Liver (tissue), 3 donors: ENCODE measurements around the gene B4GALNT2.

ENCODE experiments used
- CTCF ChIP-seq: fragments of 150-350 bp; IDR thresholded peaks from 2 replicates; pipeline ENCODE4 v1.5.1; 2017; ENCODE audit warnings: improper control_type of control experiment, low read depth, low read length; ENCODE audit not compliant: missing input control
- EGR1 ChIP-seq, 2 donors: IDR thresholded peaks; 2 replicates each; pipeline ENCODE4 v1.6.1; 2016 to 2018; ENCODE audit warnings: antibody characterized with exemption in 2 of 2, low read depth in 2 of 2
- JUND ChIP-seq, 2 donors: IDR thresholded peaks; 2 replicates each; pipeline ENCODE4 v1.6.1; 2016; ENCODE audit warnings: antibody characterized with exemption in 2 of 2
- MAX ChIP-seq: IDR thresholded peaks from 2 replicates; pipeline ENCODE4 v1.6.1; 2016; ENCODE audit warnings: antibody characterized with exemption
- REST ChIP-seq: IDR thresholded peaks from 2 replicates; pipeline ENCODE4 v1.6.1; 2016; ENCODE audit warnings: antibody characterized with exemption, mild to moderate bottlenecking
- RXRA ChIP-seq, 2 donors: IDR thresholded peaks; 2 replicates each; pipeline ENCODE4 v1.6.1; 2017 to 2018; ENCODE audit warnings: antibody characterized with exemption in 2 of 2, mild to moderate bottlenecking in 1 of 2
- YY1 ChIP-seq: IDR thresholded peaks from 2 replicates; pipeline ENCODE4 v1.6.1; 2016; ENCODE audit warnings: antibody characterized with exemption, mild to moderate bottlenecking
- donor health status: healthy.
- donor health status: healthy.

- no peak for TF ChIP-seq MAX
- TF ChIP-seq RXRA (IDR thresholded peaks at IDR 0.05): no peak
- TF ChIP-seq CTCF: no peak
- TF ChIP-seq REST: no peak
- TF ChIP-seq EGR1 (IDR thresholded peaks at IDR 0.05; ENCODE audit: low read depth in 2 of 2): no peak
- TF ChIP-seq YY1: no peak
- no peak for TF ChIP-seq JUND (IDR thresholded peaks at IDR 0.05)
Measured at GRCh38 chr17:49180998-49181635, 48.5 kb downstream of the B4GALNT2 start.
